Stimulated activated CD8-positive, alpha-beta memory T cell treated with anti-CD3 and anti-CD28 coated beads, Interleukin-4, amount 100 ng/mL, for 4 hours (primary cell): ENCODE results near the gene NTHL1.
"Not testable (repeated sequence)": the region's sequence is repeated elsewhere in the genome, so short reads cannot be mapped to it uniquely, and the experiment has no call there.

Source experiments
- DNase-seq, 2 donors: peaks; one replicate each; pipeline ENCODE4 v3.0.0-alpha.2; 2020; ENCODE audit warnings: low read depth in 2 of 2, low spot score in 1 of 2

Gene NTHL1

DNA sequence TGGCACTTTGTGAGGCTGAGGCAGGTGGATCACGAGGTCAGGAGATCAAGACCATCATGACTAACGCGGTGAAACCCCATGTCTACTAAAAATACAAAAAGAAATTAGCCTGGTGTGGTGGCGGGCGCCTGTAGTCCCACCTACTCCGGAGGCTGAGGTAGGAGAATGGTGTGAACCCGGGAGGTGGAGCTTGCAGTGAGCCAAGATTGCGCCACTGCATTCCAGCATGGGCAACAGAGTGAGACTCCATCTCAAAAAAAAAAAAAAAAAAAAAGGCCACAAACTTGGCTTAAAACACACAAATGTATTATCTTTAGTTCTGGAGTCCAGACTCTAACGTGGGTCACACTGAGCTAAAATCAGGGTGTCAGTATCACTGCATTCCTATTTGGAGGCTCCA is 35.9 kb downstream of the NTHL1 start:
- not testable (repeated sequence) for DNase-seq

DNA sequence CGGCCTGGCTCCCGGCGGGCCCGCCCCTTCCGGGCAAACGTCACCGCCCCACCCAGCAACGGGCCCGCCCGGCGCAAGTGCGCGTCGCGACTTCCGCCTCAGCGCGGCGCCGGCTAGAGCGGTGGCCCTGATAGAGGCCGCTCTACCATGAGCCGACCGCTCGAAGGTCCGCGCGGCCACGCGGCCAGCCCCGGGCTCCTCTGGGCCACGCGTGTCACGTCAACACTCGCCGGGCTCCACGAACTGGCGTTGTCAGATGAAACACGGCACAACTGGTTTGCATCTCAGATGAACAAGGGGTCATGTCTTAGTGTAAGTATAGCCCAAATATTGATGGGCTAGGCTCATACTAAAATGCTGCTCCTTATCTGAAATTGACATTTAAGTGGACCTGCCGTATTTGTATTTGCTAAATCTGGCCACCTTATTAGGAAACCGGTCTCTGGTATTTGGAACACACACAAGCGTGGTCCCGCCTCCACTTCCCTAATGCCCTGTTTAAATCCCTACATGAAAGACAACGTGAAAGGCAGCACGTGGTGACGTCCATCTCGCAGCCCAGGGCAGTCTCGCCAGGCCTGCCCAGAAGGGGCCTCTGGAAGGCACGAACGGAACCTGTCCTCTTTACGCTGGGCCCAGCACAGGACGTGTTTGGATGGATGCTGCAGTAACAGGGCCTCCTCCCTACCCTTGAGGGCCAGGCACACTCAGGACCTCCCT is 37.7 kb downstream of the NTHL1 start, which contains the start of gene ZNF598:
Gene ZNF598, minus strand, starts transcription at position 31 of the 720 bp plus-strand sequence.
- DNase-seq: peak; percentile 47 to 58

- no peak for DNase-seq
Measured at GRCh38 chr16:2009164-2009711, 38.4 kb downstream of the NTHL1 start.

GRCh38 chr16:2008631-2009163 is 38.9 kb downstream of the NTHL1 start:
- DNase-seq: no peak

- DNase-seq: no peak
Measured at GRCh38 chr16:2008009-2008526, 39.6 kb downstream of the NTHL1 start.

- no peak for DNase-seq
Measured at GRCh38 chr16:2007081-2007836, 40.4 kb downstream of the NTHL1 start.

GRCh38 chr16:2006317-2006716 is 41.3 kb downstream of the NTHL1 start:
- DNase-seq: no peak

DNA sequence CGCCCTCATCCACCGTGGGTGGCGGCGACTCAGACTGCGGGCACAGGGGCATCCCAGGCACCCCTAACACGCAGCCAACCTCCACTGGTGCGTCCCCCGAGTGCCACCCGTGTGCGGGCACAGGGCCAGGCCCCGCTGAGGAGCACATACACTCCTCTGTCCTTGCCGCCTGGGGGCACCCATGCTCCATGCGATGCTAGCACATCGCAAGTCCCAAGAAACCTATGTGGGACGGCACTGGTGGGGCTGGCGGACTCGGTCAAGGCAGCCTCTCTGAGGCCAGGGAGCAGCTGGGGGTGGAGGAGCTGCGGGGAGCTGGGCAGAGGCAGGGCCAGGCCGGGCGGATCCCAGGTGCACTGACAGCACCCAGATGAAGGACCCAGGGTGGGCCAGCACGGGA is 42.0 kb downstream of the NTHL1 start:
- no peak for DNase-seq

DNA sequence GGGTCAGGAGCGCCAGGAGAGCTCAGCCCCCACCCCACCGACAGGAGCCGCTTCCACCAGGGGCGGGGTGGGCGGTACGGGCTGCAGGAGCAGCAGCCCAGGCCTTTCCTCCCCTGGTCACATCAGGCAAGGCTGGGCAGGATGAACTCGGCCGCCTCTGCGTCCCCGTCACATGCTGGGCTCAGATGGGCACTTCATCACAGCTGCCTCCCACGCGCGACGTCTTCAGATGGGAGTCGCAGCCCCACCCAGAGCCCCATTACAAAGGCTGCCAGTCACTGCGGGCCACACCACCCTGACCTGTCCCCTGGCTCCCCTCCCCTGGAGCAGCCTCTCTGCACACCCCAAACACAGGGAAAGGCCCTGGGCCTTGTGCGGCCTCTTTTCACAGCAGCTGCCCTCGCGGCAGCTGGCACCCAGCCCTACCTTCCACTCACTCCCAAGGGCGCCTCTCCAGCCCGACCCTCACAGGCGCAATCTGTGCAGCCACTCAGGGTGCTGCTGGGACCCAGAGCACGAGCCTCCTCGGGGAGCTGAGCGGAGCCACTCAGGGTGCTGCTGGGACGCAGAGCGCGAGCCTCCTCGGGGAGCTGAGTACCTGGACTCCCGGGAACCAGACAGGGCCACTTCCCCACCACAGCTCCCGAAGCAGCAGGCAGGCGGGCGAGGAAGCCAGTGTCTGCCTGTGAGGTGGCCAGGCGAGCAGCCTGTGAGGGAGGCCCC is 42.7 kb downstream of the NTHL1 start:
- no peak for DNase-seq

DNA sequence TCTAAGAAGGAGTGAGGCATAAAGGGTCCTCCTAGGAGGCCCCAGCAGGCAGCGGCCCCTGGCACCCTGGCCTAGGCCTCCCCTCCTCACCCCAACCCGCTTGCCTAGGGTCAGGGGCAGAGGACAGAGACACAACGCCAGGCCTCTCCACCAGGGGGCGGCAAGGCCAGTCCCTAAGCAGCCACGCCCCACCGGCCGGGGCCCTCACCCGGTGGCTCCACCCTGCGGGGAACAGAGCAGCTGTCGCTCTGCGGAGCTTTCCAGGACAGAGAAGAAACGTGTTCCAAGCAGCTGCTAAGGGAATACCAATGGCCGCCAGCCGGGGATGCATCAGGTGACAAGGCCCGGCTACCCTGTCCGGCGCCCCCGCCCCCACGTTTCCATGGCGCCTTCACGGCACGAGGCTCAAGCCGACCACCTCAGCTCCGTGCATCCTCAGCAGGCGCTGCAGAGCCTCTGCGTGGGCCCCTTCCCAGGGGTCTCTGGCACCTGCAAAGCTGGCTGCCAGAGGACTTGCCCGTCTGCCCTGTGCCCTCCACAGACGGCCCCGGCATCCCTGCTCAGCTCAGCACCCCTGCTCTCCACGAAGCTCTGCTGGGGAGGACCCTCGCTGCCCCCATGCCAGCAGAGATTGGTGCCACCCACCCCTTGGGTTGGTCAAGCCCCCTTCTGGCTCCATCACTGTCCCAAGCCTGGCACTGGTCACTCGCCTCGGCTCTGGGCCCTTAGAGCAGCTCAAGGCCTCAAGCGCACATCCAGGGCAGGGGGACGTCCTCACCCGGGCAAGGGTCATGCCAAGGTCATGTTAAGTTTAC is 43.6 kb downstream of the NTHL1 start:
- DNase-seq: peak; percentile 62 to 65

- no peak for DNase-seq
Measured at GRCh38 chr16:2003231-2003826, 44.3 kb downstream of the NTHL1 start.

GRCh38 chr16:2002406-2003230 is 45.0 kb downstream of the NTHL1 start:
- DNase-seq: no peak

DNA sequence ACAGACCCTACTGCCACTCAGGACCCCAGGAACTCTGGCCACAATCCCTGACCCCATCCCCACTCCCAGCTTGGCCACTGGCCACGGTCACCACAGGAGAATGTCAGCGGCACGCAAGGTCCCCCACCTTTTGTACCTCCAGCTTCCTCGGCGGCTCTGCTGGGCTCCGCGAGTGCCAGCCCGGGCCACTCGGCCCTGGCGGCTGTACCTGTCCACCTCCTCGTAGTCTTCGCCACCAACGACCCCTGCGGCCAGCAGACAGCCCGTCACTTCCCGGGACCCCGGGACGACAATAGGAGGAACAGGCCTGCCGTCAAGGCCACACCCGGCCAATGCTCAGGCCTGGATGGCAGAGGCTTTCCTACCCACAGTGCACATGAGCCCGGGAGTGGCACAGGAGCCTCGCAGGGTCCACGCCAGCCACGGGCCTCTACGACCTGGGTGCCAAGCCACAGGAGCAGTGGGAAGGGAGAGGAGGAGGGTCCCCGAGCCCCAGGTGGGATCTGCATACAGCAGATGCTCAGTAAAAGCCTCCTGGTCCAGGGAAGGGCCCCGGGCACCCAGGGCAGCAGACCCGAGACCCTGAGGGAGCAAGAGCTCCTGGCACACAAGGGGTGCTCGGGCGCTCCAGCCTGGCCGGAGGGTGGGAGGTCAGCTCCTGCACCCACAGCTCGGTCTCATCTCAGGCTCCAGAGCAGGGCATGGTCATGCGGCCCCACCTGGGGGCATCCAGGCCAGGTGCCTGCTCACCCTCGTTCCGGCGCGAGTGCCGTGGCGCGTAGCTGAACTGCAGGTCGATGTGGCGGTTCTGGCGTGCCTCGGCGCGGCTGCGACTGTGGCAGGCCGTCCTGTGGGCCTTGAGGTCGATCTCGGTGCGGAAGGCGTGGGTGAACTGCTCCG is 45.9 kb downstream of the NTHL1 start:
- no peak for DNase-seq

DNA sequence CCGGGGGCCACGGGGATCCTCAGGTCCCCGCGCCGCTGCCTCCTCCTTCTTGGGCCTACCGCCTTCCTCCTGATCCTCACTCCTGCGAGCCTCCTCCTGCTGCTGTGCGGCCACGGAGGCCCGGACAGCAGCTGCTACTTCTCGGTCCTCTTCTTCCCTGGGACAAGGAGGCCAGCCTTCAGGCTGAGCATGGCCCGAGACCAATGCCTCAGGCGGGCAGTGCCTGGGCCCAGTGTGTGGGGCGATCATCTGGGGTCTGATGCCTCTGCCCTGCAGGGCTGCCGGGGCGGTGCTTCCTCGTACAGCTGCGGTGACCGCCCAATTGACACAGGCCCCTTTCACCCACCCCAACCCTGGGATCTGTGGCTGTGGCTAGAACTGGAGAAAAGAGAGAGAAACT is 46.6 kb downstream of the NTHL1 start:
- DNase-seq: no peak

DNA sequence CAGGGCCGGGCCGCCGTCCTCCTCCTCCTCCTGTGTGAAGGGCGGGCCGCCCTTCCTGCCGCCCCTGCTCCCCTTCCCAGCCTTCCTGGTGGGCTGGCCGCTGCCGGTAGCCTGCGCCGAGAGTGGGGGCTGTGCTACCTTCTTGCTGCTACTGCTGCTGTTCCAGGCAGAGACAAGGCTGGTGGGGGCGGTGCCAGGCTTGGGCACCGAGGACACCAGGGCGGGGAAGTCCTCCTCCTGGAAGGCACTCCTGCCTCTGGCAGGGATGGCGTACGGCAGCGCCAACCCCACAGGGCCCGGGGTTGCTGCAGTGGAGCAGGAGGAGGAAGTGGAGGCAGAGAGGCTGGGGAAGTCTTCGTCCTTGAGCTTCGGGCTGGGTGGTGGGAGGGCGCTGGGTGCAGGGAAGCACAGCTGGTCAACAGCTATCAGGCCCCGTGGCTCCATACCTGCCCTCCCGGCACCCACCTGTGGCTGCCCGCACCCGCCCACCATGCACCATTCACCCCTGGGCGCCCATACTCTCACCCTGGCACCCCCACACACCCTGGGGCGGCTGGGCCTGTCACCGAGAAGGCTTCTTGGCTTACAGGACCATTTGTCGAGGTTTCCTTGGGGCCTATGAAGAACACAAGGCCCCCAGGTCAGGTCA is 47.6 kb downstream of the NTHL1 start:
- DNase-seq: no peak

DNA sequence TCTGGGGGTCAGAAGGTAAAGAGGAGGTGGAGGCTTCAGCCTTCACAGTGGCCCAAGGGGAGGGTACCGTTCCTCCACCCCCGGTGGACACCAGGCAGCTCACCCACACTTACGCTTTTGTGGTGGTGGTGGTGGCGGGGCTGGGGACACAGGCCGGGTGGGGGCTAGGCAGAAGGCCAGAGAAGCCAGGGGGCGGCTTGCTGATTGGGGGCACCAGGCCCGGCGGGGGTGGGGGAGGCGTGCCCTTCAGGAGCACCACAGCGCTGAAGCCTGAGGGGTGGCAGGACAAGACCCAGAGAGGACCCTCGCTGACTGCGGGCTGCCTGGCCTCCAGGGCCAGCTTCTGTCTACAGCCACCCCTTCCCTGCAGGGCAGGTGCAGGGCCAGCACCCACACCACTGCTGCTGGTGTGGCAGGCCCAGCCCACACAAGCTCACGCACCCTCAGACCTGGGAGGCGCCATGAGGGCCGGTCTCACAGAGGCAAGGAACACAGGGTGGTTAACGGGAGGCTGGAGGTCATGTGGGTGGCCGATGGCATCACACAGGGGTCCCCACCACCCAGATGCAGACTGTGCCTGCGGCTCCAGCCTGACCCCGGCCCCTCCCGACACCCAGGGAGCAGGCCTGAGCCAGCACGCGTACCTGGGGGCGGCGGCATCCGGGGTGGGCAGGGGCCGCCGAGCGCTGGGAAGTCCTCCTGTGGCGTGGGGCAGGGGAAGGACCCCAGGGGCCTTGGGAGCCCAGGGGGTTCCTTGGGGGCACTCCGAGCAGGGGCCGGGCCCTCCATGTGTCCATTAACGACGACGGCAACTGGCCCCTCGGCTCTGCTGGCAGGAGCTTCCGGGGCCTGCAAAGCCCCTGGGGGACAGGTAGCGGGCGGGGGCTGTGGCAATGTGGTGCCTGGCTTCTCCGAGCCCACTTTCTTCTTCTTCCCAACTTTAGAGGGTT is 48.5 kb downstream of the NTHL1 start:
- no peak for DNase-seq
